GM12801 (cell line): Measurements from ENCODE around the gene RAP1GAP.

Experiments
- TF ChIP-seq, protein P1 (sequence below): IDR thresholded peaks from one replicate; pipeline ENCODE4 v1.5.1; 2011; ENCODE audit warnings: control low read depth; ENCODE audit not compliant: insufficient read length; ENCODE audit errors: extremely low read depth

RAP1GAP gene

DNA sequence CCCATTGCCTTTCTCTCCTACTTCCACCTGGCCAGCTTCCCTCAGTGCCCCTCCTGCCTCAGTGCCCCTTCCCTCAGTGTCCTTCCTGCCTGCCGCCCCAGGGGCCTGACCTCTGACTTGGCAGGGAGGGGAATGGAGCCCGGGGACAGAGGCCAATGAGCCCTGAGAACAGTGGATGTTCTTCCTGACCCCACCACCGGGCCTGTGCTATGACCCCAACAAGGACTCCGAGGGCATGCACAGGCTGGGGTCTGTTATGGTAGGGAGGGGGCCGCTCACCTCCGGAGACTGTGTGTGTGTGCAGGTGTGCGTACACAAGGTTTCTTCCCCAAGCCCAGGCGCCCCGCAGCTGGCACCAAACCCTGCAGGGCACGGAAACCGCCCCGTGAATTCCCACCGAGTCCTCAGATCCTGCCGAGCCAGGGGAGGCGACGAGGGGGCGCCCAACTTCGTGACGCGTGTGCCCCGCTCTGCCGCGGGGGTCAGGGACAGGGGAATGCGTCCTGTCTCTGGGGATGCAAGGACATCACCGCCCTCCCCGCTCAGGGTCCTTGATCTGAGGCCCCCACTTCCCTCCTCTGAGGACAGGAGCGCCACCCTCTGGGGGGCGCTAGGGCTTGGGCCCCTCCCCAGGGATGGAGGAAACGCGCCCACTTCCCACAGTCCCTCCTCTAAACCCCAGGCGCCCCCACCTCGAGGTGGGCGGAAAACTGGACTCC lies 766 bp downstream of the RAP1GAP start:
- TF ChIP-seq, protein P1, sequence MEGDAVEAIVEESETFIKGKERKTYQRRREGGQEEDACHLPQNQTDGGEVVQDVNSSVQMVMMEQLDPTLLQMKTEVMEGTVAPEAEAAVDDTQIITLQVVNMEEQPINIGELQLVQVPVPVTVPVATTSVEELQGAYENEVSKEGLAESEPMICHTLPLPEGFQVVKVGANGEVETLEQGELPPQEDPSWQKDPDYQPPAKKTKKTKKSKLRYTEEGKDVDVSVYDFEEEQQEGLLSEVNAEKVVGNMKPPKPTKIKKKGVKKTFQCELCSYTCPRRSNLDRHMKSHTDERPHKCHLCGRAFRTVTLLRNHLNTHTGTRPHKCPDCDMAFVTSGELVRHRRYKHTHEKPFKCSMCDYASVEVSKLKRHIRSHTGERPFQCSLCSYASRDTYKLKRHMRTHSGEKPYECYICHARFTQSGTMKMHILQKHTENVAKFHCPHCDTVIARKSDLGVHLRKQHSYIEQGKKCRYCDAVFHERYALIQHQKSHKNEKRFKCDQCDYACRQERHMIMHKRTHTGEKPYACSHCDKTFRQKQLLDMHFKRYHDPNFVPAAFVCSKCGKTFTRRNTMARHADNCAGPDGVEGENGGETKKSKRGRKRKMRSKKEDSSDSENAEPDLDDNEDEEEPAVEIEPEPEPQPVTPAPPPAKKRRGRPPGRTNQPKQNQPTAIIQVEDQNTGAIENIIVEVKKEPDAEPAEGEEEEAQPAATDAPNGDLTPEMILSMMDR = no peak

GRCh38 chr1:21667348-21668231 lies 1.6 kb downstream of the RAP1GAP start:
- TF ChIP-seq, protein P1 = no peak

GRCh38 chr1:21666576-21667320 lies 2.4 kb downstream of the RAP1GAP start:
- TF ChIP-seq, protein P1 = no peak

GRCh38 chr1:21665711-21666575 lies 3.2 kb downstream of the RAP1GAP start:
- TF ChIP-seq, protein P1 = no peak

- TF ChIP-seq, protein P1 = no peak
These were observed 4.2 kb downstream of the RAP1GAP start for GRCh38 chr1:21664806-21665588.

GRCh38 chr1:21663951-21664805 lies 5.0 kb downstream of the RAP1GAP start:
- TF ChIP-seq, protein P1 = no peak
